Breast epithelium (tissue), 3 donors: ENCODE measurements around the gene PTPRG.

Source experiments
- CTCF ChIP-seq, 3 donors: fragments of 450-650 bp; IDR thresholded peaks; one replicate each; pipeline ENCODE4 v1.5.1; 2016 to 2017; ENCODE audit warnings: antibody characterized with exemption in 3 of 3, mild to moderate bottlenecking in 3 of 3, moderate library complexity in 3 of 3
- POLR2A ChIP-seq: fragments of 450-650 bp; IDR thresholded peaks from one replicate; pipeline ENCODE4 v1.6.1; 2016; ENCODE audit warnings: antibody characterized with exemption, mild to moderate bottlenecking, moderate library complexity
- POLR2AphosphoS5 ChIP-seq, 3 donors: sonication (generic); formaldehyde crosslinking; IDR thresholded peaks; one replicate each; pipeline ENCODE4 v1.6.1; 2017; ENCODE audit warnings: antibody characterized with exemption in 3 of 3

- TF ChIP-seq CTCF (IDR thresholded peaks at IDR 0.05) (no peak), POLR2AphosphoS5 (IDR thresholded peaks at IDR 0.05) (no peak), POLR2A (no peak)
These were observed 152.9 kb downstream of the PTPRG start for GRCh38 chr3:61714225-61714624.
